Measurements from ENCODE around the gene IL1RAPL1. TPM values are rescaled to one million over a fixed set of nuclear protein-coding genes. Genes with fewer than 3 reads are reported as not detected.

Gene IL1RAPL1
- total RNA-seq, 1 donor from 2014 or later: not detected

GRCh38 chrX:29662101-29662500, 1074.9 kb downstream of the IL1RAPL1 start:
- Mint-ChIP-seq H3K9me3 (no peaks in the 10 kb centered on the region), H3K4me1 (no peaks in the 10 kb centered on the region), H3K36me3 (ENCODE audit: low read depth) (no peaks in the 10 kb centered on the region), H3K27ac (no peak overlapping the region), H3K27me3 (no peaks in the 10 kb centered on the region), H3K4me3 (no peak overlapping the region)
- no peak for DNase-seq
- intact Hi-C loops (cut with micrococcal nuclease): no loop called here

GRCh38 chrX:29662759-29663503, 1075.7 kb downstream of the IL1RAPL1 start:
- intact Hi-C loops (cut with micrococcal nuclease): no loop called here
- H3K27me3 Mint-ChIP-seq: no peaks in the 10 kb centered on the region
- H3K36me3 Mint-ChIP-seq (ENCODE audit: low read depth): no peaks in the 10 kb centered on the region
- no peaks in the 10 kb centered on the region for H3K9me3 Mint-ChIP-seq
- DNase-seq: no peak
- H3K4me3 Mint-ChIP-seq: no peak overlapping the region
- no peak overlapping the region for H3K27ac Mint-ChIP-seq
- H3K4me1 Mint-ChIP-seq: no peaks in the 10 kb centered on the region

GRCh38 chrX:29665532-29665931, 1078.3 kb downstream of the IL1RAPL1 start:
- no peaks in the 10 kb centered on the region for H3K36me3 Mint-ChIP-seq (ENCODE audit: low read depth)
- intact Hi-C loops (cut with micrococcal nuclease): no loop called here
- H3K4me1 Mint-ChIP-seq: no peaks in the 10 kb centered on the region
- H3K4me3 Mint-ChIP-seq: no peak overlapping the region
- no peak overlapping the region for H3K27ac Mint-ChIP-seq
- H3K9me3 Mint-ChIP-seq: no peaks in the 10 kb centered on the region
- no peaks in the 10 kb centered on the region for H3K27me3 Mint-ChIP-seq
- DNase-seq: no peak

- H3K27ac Mint-ChIP-seq: no peak overlapping the region
- no peaks in the 10 kb centered on the region for H3K9me3 Mint-ChIP-seq
- intact Hi-C loops (cut with micrococcal nuclease): no loop called here
- no peaks in the 10 kb centered on the region for H3K4me1 Mint-ChIP-seq
- DNase-seq: no peak
- no peaks in the 10 kb centered on the region for H3K36me3 Mint-ChIP-seq (ENCODE audit: low read depth)
- no peak overlapping the region for H3K4me3 Mint-ChIP-seq
- no peaks in the 10 kb centered on the region for H3K27me3 Mint-ChIP-seq
Observed at GRCh38 chrX:29666366-29666765, 1079.1 kb downstream of the IL1RAPL1 start.

- H3K9me3 Mint-ChIP-seq: no peaks in the 10 kb centered on the region
- no peak for DNase-seq
- no peaks in the 10 kb centered on the region for H3K36me3 Mint-ChIP-seq (ENCODE audit: low read depth)
- no peak overlapping the region for H3K27ac Mint-ChIP-seq
- no peaks in the 10 kb centered on the region for H3K27me3 Mint-ChIP-seq
- no peak overlapping the region for H3K4me3 Mint-ChIP-seq
- intact Hi-C loops (cut with micrococcal nuclease): no loop called here
- no peaks in the 10 kb centered on the region for H3K4me1 Mint-ChIP-seq
Observed at GRCh38 chrX:29671421-29671820, 1084.2 kb downstream of the IL1RAPL1 start.

GRCh38 chrX:29687687-29688086, 1100.4 kb downstream of the IL1RAPL1 start:
- Mint-ChIP-seq H3K27ac (no peak overlapping the region), H3K4me3 (no peak overlapping the region), H3K27me3 (no peaks in the 10 kb centered on the region), H3K9me3 (peaks cover 2% of the 10 kb centered on the region), H3K4me1 (no peaks in the 10 kb centered on the region), H3K36me3 (ENCODE audit: low read depth) (no peaks in the 10 kb centered on the region)
- DNase-seq: no peak
- intact Hi-C loops (cut with micrococcal nuclease): no loop called here

GRCh38 chrX:29690061-29690460, 1102.8 kb downstream of the IL1RAPL1 start:
- no peaks in the 10 kb centered on the region for H3K36me3 Mint-ChIP-seq (ENCODE audit: low read depth)
- no peaks in the 10 kb centered on the region for H3K4me1 Mint-ChIP-seq
- no peaks in the 10 kb centered on the region for H3K9me3 Mint-ChIP-seq
- intact Hi-C loops (cut with micrococcal nuclease): no loop called here
- H3K27ac Mint-ChIP-seq: no peak overlapping the region
- DNase-seq: no peak
- no peaks in the 10 kb centered on the region for H3K27me3 Mint-ChIP-seq
- no peak overlapping the region for H3K4me3 Mint-ChIP-seq

GRCh38 chrX:29691044-29691443, 1103.8 kb downstream of the IL1RAPL1 start:
- Mint-ChIP-seq H3K27me3 (no peaks in the 10 kb centered on the region), H3K4me3 (no peak overlapping the region), H3K4me1 (no peaks in the 10 kb centered on the region), H3K9me3 (no peaks in the 10 kb centered on the region), H3K36me3 (ENCODE audit: low read depth) (no peaks in the 10 kb centered on the region), H3K27ac (no peak overlapping the region)
- DNase-seq: no peak
- intact Hi-C loops (cut with micrococcal nuclease): no loop called here

GRCh38 chrX:29693912-29694311, 1106.7 kb downstream of the IL1RAPL1 start:
- intact Hi-C loops (cut with micrococcal nuclease): no loop called here
- Mint-ChIP-seq H3K36me3 (ENCODE audit: low read depth) (no peaks in the 10 kb centered on the region), H3K27me3 (no peaks in the 10 kb centered on the region)

GRCh38 chrX:29699239-29699638, 1112.0 kb downstream of the IL1RAPL1 start:
- Mint-ChIP-seq H3K4me1 (no peaks in the 10 kb centered on the region), H3K36me3 (ENCODE audit: low read depth) (no peaks in the 10 kb centered on the region), H3K27me3 (no peaks in the 10 kb centered on the region), H3K9me3 (no peaks in the 10 kb centered on the region), H3K4me3 (no peak overlapping the region), H3K27ac (no peak overlapping the region)
- no peak for DNase-seq
- intact Hi-C loops (cut with micrococcal nuclease): no loop called here

More at GRCh38 chrX:29693912-29694311, 1106.7 kb downstream of the IL1RAPL1 start:
- H3K27ac Mint-ChIP-seq: no peak overlapping the region
- H3K9me3 Mint-ChIP-seq: no peaks in the 10 kb centered on the region
- no peaks in the 10 kb centered on the region for H3K4me1 Mint-ChIP-seq
- DNase-seq: no peak
- no peak overlapping the region for H3K4me3 Mint-ChIP-seq

GRCh38 chrX:29707088-29707487, 1119.8 kb downstream of the IL1RAPL1 start:
- no peaks in the 10 kb centered on the region for H3K9me3 Mint-ChIP-seq
- no peaks in the 10 kb centered on the region for H3K27me3 Mint-ChIP-seq
- no peaks in the 10 kb centered on the region for H3K36me3 Mint-ChIP-seq (ENCODE audit: low read depth)
- no peak overlapping the region for H3K27ac Mint-ChIP-seq
- no peaks in the 10 kb centered on the region for H3K4me1 Mint-ChIP-seq
- DNase-seq: no peak
- intact Hi-C loops (cut with micrococcal nuclease): no loop called here
- H3K4me3 Mint-ChIP-seq: no peak overlapping the region

GRCh38 chrX:29721152-29721551, 1133.9 kb downstream of the IL1RAPL1 start:
- Mint-ChIP-seq H3K4me1 (no peaks in the 10 kb centered on the region), H3K27ac (no peak overlapping the region)

GRCh38 chrX:29724316-29724715, 1137.1 kb downstream of the IL1RAPL1 start:
- no peak for DNase-seq
- no peaks in the 10 kb centered on the region for H3K4me1 Mint-ChIP-seq
- no peaks in the 10 kb centered on the region for H3K27me3 Mint-ChIP-seq
- intact Hi-C loops (cut with micrococcal nuclease): no loop called here
- H3K36me3 Mint-ChIP-seq (ENCODE audit: low read depth): no peaks in the 10 kb centered on the region
- H3K9me3 Mint-ChIP-seq: no peaks in the 10 kb centered on the region
- H3K4me3 Mint-ChIP-seq: no peak overlapping the region
- H3K27ac Mint-ChIP-seq: no peak overlapping the region

More at GRCh38 chrX:29721152-29721551, 1133.9 kb downstream of the IL1RAPL1 start:
- H3K27me3 Mint-ChIP-seq: no peaks in the 10 kb centered on the region
- no peak for DNase-seq
- H3K9me3 Mint-ChIP-seq: no peaks in the 10 kb centered on the region
- H3K4me3 Mint-ChIP-seq: no peak overlapping the region
- H3K36me3 Mint-ChIP-seq (ENCODE audit: low read depth): no peaks in the 10 kb centered on the region
- intact Hi-C loops (cut with micrococcal nuclease): no loop called here

- no peaks in the 10 kb centered on the region for H3K9me3 Mint-ChIP-seq
- H3K4me3 Mint-ChIP-seq: no peak overlapping the region
- H3K4me1 Mint-ChIP-seq: no peaks in the 10 kb centered on the region
- intact Hi-C loops (cut with micrococcal nuclease): no loop called here
- H3K27ac Mint-ChIP-seq: no peak overlapping the region
- H3K27me3 Mint-ChIP-seq: no peaks in the 10 kb centered on the region
- no peaks in the 10 kb centered on the region for H3K36me3 Mint-ChIP-seq (ENCODE audit: low read depth)
- DNase-seq: no peak
Observed at GRCh38 chrX:29726811-29727210, 1139.6 kb downstream of the IL1RAPL1 start.

- no peaks in the 10 kb centered on the region for H3K9me3 Mint-ChIP-seq
- no peak overlapping the region for H3K27ac Mint-ChIP-seq
- no peak overlapping the region for H3K4me3 Mint-ChIP-seq
- no peaks in the 10 kb centered on the region for H3K36me3 Mint-ChIP-seq (ENCODE audit: low read depth)
- no peaks in the 10 kb centered on the region for H3K27me3 Mint-ChIP-seq
- intact Hi-C loops (cut with micrococcal nuclease): no loop called here
- no peaks in the 10 kb centered on the region for H3K4me1 Mint-ChIP-seq
- no peak for DNase-seq
Observed at GRCh38 chrX:29728639-29729038, 1141.4 kb downstream of the IL1RAPL1 start.
